ENCODE results near the gene PLCL1. TPM values are rescaled to one million over a fixed set of nuclear protein-coding genes. Genes with fewer than 3 reads are reported as not detected.

The PLCL1 gene
- total RNA-seq, 2 donors from 2014 or later: 0.04 to 0.11 TPM

GRCh38 chr2:197994751-197995150 is 190.4 kb downstream of the PLCL1 start:
- WGBS, 2 experiments (ENCODE audit: insufficient coverage in 1 of 2, insufficient read length in 1 of 2): 67 to 69% methylated on average over 1 of the region's 1 CpG

GRCh38 chr2:197996583-197996982 is 192.2 kb downstream of the PLCL1 start:
- DNase-seq: no peak
- no peaks in the 10 kb centered on the region for H3K9me3 Mint-ChIP-seq
- TF ChIP-seq CTCF (conservative IDR thresholded peaks at IDR 0.05): no peak
- WGBS, 2 experiments (ENCODE audit: insufficient coverage in 1 of 2, insufficient read length in 1 of 2): 84 to 100% methylated on average over 1 to 2 of the region's 2 CpGs
- Histone ChIP-seq H3K9me3 (ENCODE audit: control insufficient read depth, low read length) (no peaks in the 10 kb centered on the region), H3K36me3 (ENCODE audit: control insufficient read depth, insufficient read depth, low read length) (no peaks in the 10 kb centered on the region), H3K9ac (ENCODE audit: extremely low read depth, low read length, poor library complexity, severe bottlenecking) (no peak overlapping the region), H3K27me3 (ENCODE audit: control insufficient read depth, insufficient read depth, low read length, poor library complexity, severe bottlenecking) (peaks cover 22% of the 10 kb centered on the region), H3K4me1 (ENCODE audit: control insufficient read depth, insufficient read depth, low read length) (no peaks in the 10 kb centered on the region), H3K27ac (ENCODE audit: low read depth, low read length) (no peak overlapping the region), H3K4me3 (ENCODE audit: low read length) (no peak overlapping the region)
- no peak overlapping the region for H3K27ac Mint-ChIP-seq
- no peak overlapping the region for H3K4me3 Mint-ChIP-seq
- H3K36me3 Mint-ChIP-seq (ENCODE audit: low read depth): no peaks in the 10 kb centered on the region
- peaks cover 5% of the 10 kb centered on the region for H3K4me1 Mint-ChIP-seq
- no peaks in the 10 kb centered on the region for H3K27me3 Mint-ChIP-seq (ENCODE audit: insufficient read depth)

More at GRCh38 chr2:197994751-197995150, 190.4 kb downstream of the PLCL1 start:
- H3K36me3 Mint-ChIP-seq (ENCODE audit: low read depth): no peaks in the 10 kb centered on the region
- H3K9me3 Mint-ChIP-seq: no peaks in the 10 kb centered on the region
- H3K27ac Mint-ChIP-seq: no peak overlapping the region
- no peak overlapping the region for H3K4me3 Mint-ChIP-seq
- Histone ChIP-seq H3K9me3 (ENCODE audit: control insufficient read depth, low read length) (no peaks in the 10 kb centered on the region), H3K4me1 (ENCODE audit: control insufficient read depth, insufficient read depth, low read length) (no peaks in the 10 kb centered on the region), H3K36me3 (ENCODE audit: control insufficient read depth, insufficient read depth, low read length) (no peaks in the 10 kb centered on the region), H3K27ac (ENCODE audit: low read depth, low read length) (no peak overlapping the region), H3K9ac (ENCODE audit: extremely low read depth, low read length, poor library complexity, severe bottlenecking) (no peak overlapping the region), H3K27me3 (ENCODE audit: control insufficient read depth, insufficient read depth, low read length, poor library complexity, severe bottlenecking) (peaks cover 22% of the 10 kb centered on the region), H3K4me3 (ENCODE audit: low read length) (no peak overlapping the region)
- H3K27me3 Mint-ChIP-seq (ENCODE audit: insufficient read depth): no peaks in the 10 kb centered on the region
- no peak for DNase-seq
- H3K4me1 Mint-ChIP-seq: peaks cover 5% of the 10 kb centered on the region
- no peak for TF ChIP-seq CTCF (conservative IDR thresholded peaks at IDR 0.05)

GRCh38 chr2:197997083-197997541 is 192.7 kb downstream of the PLCL1 start:
- Mint-ChIP-seq H3K36me3 (ENCODE audit: low read depth) (no peaks in the 10 kb centered on the region), H3K4me3 (no peak overlapping the region), H3K27me3 (ENCODE audit: insufficient read depth) (no peaks in the 10 kb centered on the region), H3K9me3 (no peaks in the 10 kb centered on the region), H3K27ac (no peak overlapping the region), H3K4me1 (peaks cover 5% of the 10 kb centered on the region)
- DNase-seq: no peak
- 91 to 100% methylated on average over 1 to 7 of the region's 7 CpGs for WGBS, 2 experiments (ENCODE audit: insufficient coverage in 1 of 2, insufficient read length in 1 of 2)
- Histone ChIP-seq H3K4me3 (ENCODE audit: low read length) (no peak overlapping the region), H3K36me3 (ENCODE audit: control insufficient read depth, insufficient read depth, low read length) (no peaks in the 10 kb centered on the region), H3K4me1 (ENCODE audit: control insufficient read depth, insufficient read depth, low read length) (no peaks in the 10 kb centered on the region), H3K27me3 (ENCODE audit: control insufficient read depth, insufficient read depth, low read length, poor library complexity, severe bottlenecking) (peaks cover 22% of the 10 kb centered on the region), H3K27ac (ENCODE audit: low read depth, low read length) (no peak overlapping the region), H3K9ac (ENCODE audit: extremely low read depth, low read length, poor library complexity, severe bottlenecking) (no peak overlapping the region), H3K9me3 (ENCODE audit: control insufficient read depth, low read length) (no peaks in the 10 kb centered on the region)
- no peak for TF ChIP-seq CTCF (conservative IDR thresholded peaks at IDR 0.05)

Measured in endodermal cell (in vitro differentiated cells).